WTC11 (cell line): ENCODE measurements around the gene CDCA7L. TPM values are rescaled to one million over a fixed set of nuclear protein-coding genes. Genes with fewer than 3 reads are reported as not detected.

Source experiments
- ATAC-seq: fragments of 200-7000 bp; cut with Tn5 transposase; 2 replicates; pipeline ENCODE4 v1.10.0; 2021; ENCODE audit warnings: mild to moderate bottlenecking, moderate library complexity
- CTCF ChIA-PET: fragments of 300-600 bp; sonication (Branson Sonifier 250); formaldehyde crosslinking; loops from one replicate; lab custom pipeline; 2021; ENCODE audit warnings: antibody characterized with exemption; lab: Charles Lee
- POLR2A ChIA-PET: fragments of 350-600 bp; sonication (Branson Sonifier 250); formaldehyde crosslinking; loops from one replicate; lab custom pipeline; 2021; ENCODE audit warnings: antibody characterized with exemption; lab: Charles Lee
- DNase-seq: peaks from one replicate; pipeline ENCODE4 v3.0.0; 2021; ENCODE audit warnings: low spot score
- H3K27ac Mint-ChIP-seq: 2 replicates; pipeline ENCODE4 v1.8.0; 2021; ENCODE audit warnings: mixed read lengths
- H3K27me3 Mint-ChIP-seq: 2 replicates; pipeline ENCODE4 v1.8.0; 2021; ENCODE audit warnings: low read depth, mild to moderate bottlenecking, moderate library complexity, mixed read lengths
- H3K36me3 Mint-ChIP-seq: 2 replicates; pipeline ENCODE4 v1.8.0; 2021; ENCODE audit warnings: mixed read lengths
- H3K4me1 Mint-ChIP-seq: 2 replicates; pipeline ENCODE4 v1.8.0; 2022; ENCODE audit warnings: mixed read lengths
- H3K4me3 Mint-ChIP-seq: 2 replicates; pipeline ENCODE4 v1.8.0; 2021; ENCODE audit warnings: mild to moderate bottlenecking, moderate library complexity, mixed read lengths
- H3K9me3 Mint-ChIP-seq: 2 replicates; pipeline ENCODE4 v1.8.0; 2021; ENCODE audit warnings: mixed read lengths
- ATF3 ChIP-seq: sonication (generic); formaldehyde crosslinking; conservative IDR thresholded peaks from 2 replicates; pipeline ENCODE4 v1.8.1; 2022; ENCODE audit warnings: mild to moderate bottlenecking, missing genetic modification reagents
- ETV6 ChIP-seq: sonication (generic); formaldehyde crosslinking; IDR thresholded peaks from 2 replicates; pipeline ENCODE4 v1.8.1; 2022; ENCODE audit warnings: mild to moderate bottlenecking, missing genetic modification reagents
- FOXJ3 ChIP-seq: sonication (generic); formaldehyde crosslinking; IDR thresholded peaks from 2 replicates; pipeline ENCODE4 v1.9.0; 2021; ENCODE audit warnings: missing genetic modification reagents, mild to moderate bottlenecking, borderline replicate concordance
- FOXP4 ChIP-seq: sonication (generic); formaldehyde crosslinking; IDR thresholded peaks from 2 replicates; pipeline ENCODE4 v1.8.0; 2022; ENCODE audit warnings: mild to moderate bottlenecking, missing genetic modification reagents
- IRF2 ChIP-seq: sonication (generic); formaldehyde crosslinking; IDR thresholded peaks from 2 replicates; pipeline ENCODE4 v1.8.0; 2022; ENCODE audit warnings: low read depth, missing genetic modification reagents, borderline replicate concordance
- JAZF1 ChIP-seq: fragments of 250-450 bp; sonication (Bioruptor Pico); IDR thresholded peaks from 2 replicates; pipeline ENCODE4 v1.9.0; 2021; ENCODE audit warnings: moderate library complexity, mild to moderate bottlenecking, inconsistent platforms
- MAX ChIP-seq: sonication (generic); formaldehyde crosslinking; IDR thresholded peaks from 2 replicates; pipeline ENCODE4 v1.8.0; 2022; ENCODE audit warnings: mild to moderate bottlenecking, missing genetic modification reagents
- NFE2L1 ChIP-seq: sonication (generic); formaldehyde crosslinking; IDR thresholded peaks from 2 replicates; pipeline ENCODE4 v1.8.1; 2023; ENCODE audit warnings: missing genetic modification reagents
- NR2C2 ChIP-seq: sonication (generic); formaldehyde crosslinking; IDR thresholded peaks from 2 replicates; pipeline ENCODE4 v1.8.0; 2022; ENCODE audit warnings: mild to moderate bottlenecking, missing genetic modification reagents
- OVOL2 ChIP-seq: fragments of 250-450 bp; sonication (Bioruptor Pico); IDR thresholded peaks from 2 replicates; pipeline ENCODE4 v1.9.0; 2021; ENCODE audit warnings: mild to moderate bottlenecking, borderline replicate concordance
- PRDM15 ChIP-seq: sonication (generic); formaldehyde crosslinking; IDR thresholded peaks from 2 replicates; pipeline ENCODE4 v1.8.0; 2022; ENCODE audit warnings: missing genetic modification reagents
- PRRX2 ChIP-seq: fragments of 250-450 bp; sonication (Bioruptor Pico); IDR thresholded peaks from 2 replicates; pipeline ENCODE4 v1.8.0; 2021; ENCODE audit warnings: mild to moderate bottlenecking
- SOX15 ChIP-seq: fragments of 250-450 bp; sonication (Bioruptor Pico); IDR thresholded peaks from 2 replicates; pipeline ENCODE4 v1.9.0; 2021; ENCODE audit warnings: mild to moderate bottlenecking
- STAT6 ChIP-seq: sonication (generic); formaldehyde crosslinking; conservative IDR thresholded peaks from 2 replicates; pipeline ENCODE4 v1.8.1; 2023; ENCODE audit warnings: mild to moderate bottlenecking, low read depth, missing genetic modification reagents, moderate library complexity
- TP53 ChIP-seq: sonication (generic); formaldehyde crosslinking; IDR thresholded peaks from 2 replicates; pipeline ENCODE4 v1.8.1; 2023; ENCODE audit warnings: mild to moderate bottlenecking, missing genetic modification reagents
- USF1 ChIP-seq: sonication (generic); formaldehyde crosslinking; IDR thresholded peaks from 2 replicates; pipeline ENCODE4 v1.8.0; 2022; ENCODE audit warnings: mild to moderate bottlenecking, missing genetic modification reagents
- USF2 ChIP-seq: sonication (generic); formaldehyde crosslinking; IDR thresholded peaks from 2 replicates; pipeline ENCODE4 v1.8.1; 2023; ENCODE audit warnings: mild to moderate bottlenecking, missing genetic modification reagents, moderate library complexity
- ZNF121 ChIP-seq: sonication (generic); formaldehyde crosslinking; IDR thresholded peaks from 2 replicates; pipeline ENCODE4 v1.8.0; 2023; ENCODE audit warnings: missing genetic modification reagents
- ZNF317 ChIP-seq: sonication (generic); formaldehyde crosslinking; IDR thresholded peaks from 2 replicates; pipeline ENCODE4 v1.8.1; 2023; ENCODE audit warnings: low read depth, mild to moderate bottlenecking, moderate library complexity, missing genetic modification reagents, borderline replicate concordance
- ZNF425 ChIP-seq: fragments of 250-450 bp; sonication (Bioruptor Pico); conservative IDR thresholded peaks from 2 replicates; pipeline ENCODE4 v1.9.0; 2021; ENCODE audit warnings: mild to moderate bottlenecking
- total RNA-seq: library from RNA; stranded (reverse); gene quantifications from 3 replicates; pipeline ENCODE4 v1.2.3, GENCODE V29; 2021

The CDCA7L gene
- total RNA-seq, 1 experiment from 2014 or later = 161 TPM

GRCh38 chr7:21916629-21917028, 29.1 kb downstream of the CDCA7L start:
- TF ChIP-seq STAT6 (CRISPR knock-in tag) (no peak), MAX (CRISPR knock-in tag) (no peak), TP53 (CRISPR knock-in tag) (no peak), ZNF425 (CRISPR knock-in tag) (no peak), FOXP4 (no peak), FOXJ3 (CRISPR knock-in tag) (no peak), ZNF121 (CRISPR knock-in tag) (no peak), SOX15 (no peak), ZNF317 (no peak), NFE2L1 (CRISPR knock-in tag) (no peak), ATF3 (CRISPR knock-in tag) (no peak), USF1 (no peak), ETV6 (CRISPR knock-in tag) (no peak), NR2C2 (CRISPR knock-in tag) (no peak), IRF2 (CRISPR knock-in tag) (no peak), JAZF1 (CRISPR knock-in tag) (no peak), PRRX2 (CRISPR knock-in tag) (no peak), USF2 (no peak), OVOL2 (CRISPR knock-in tag) (no peak), PRDM15 (CRISPR knock-in tag) (no peak)
- Mint-ChIP-seq H3K4me3 (no peak overlapping the region), H3K9me3 (no peaks in the 10 kb centered on the region), H3K27ac (0 out of 2 replicates have a peak overlapping the region, but pooled peaks have one; percentile 73), H3K27me3 (no peaks in the 10 kb centered on the region), H3K4me1 (peaks cover 31% of the 10 kb centered on the region), H3K36me3 (peaks cover 45% of the 10 kb centered on the region)
- ChIA-PET CTCF (no interaction called here), POLR2A (no interaction called here)
- ATAC-seq (no peak), DNase-seq (no peak)
